Measurements from ENCODE around the gene RAI1.
A peak's percentile ranks its signal among the peaks of the same experiment; 100 is the strongest.
"Not testable (repeated sequence)": the region's sequence is repeated elsewhere in the genome, so short reads cannot be mapped to it uniquely, and the experiment has no call there.

The RAI1 gene

GRCh38 chr17:17663160-17664063 is 17.8 kb upstream of the RAI1 start:
- DNase-seq (ENCODE audit: low read depth, low spot score): peak; percentile 61

DNA sequence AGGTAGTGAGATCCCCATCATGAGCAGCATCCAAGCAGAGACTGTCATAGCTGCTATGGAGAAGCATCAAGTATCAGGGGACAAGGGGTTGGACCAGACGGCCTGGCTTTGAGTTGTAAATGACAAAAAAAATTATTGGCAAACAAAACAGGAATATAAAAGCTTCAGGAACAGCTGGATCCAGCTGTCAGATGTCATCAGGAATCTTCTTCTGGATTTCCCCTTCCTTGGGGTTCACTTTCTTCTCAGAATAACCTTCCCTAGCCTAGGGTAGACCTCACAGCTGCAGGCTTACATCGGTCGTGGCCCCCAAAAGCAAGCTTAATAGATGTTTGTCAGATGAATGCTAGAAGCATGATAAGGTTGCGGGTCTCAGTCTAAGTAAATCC is 17.2 kb upstream of the RAI1 start:
- DNase-seq (ENCODE audit: low read depth, low spot score): no peak

- DNase-seq (ENCODE audit: low read depth, low spot score): no peak
These were observed 16.0 kb upstream of the RAI1 start for GRCh38 chr17:17665255-17665654.

DNA sequence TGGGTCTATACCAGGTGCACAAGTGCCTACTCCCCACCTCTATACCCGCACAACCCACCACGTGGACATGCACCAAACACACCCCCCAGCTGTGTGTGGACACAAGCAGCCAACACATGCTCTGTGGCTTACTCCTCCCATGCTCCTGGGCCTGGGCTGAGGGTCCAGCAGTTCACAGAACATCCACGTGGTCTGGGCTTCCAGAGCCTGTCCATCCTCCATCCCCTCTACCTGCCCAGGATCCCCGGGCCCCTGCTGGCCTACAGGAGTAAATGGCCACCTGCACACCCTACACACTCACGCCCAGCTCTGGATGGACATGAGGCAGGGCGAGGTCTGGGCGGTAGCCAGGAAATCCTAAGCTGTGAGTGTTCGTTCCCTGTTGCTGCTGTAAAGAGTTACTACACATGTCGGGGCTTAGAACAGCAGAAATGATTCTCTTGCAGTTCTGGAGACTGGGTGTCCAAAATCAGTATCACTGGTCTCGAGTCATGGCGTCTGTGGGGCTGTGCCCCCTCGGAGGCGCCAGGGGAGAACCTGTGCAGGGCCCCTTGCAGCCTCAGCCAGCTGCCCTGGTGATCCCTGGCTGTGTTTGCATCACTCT is 15.0 kb upstream of the RAI1 start:
- DNase-seq (ENCODE audit: low read depth, low spot score): no peak

GRCh38 chr17:17667231-17667630 is 14.0 kb upstream of the RAI1 start:
- DNase-seq (ENCODE audit: low read depth, low spot score): no peak

DNA sequence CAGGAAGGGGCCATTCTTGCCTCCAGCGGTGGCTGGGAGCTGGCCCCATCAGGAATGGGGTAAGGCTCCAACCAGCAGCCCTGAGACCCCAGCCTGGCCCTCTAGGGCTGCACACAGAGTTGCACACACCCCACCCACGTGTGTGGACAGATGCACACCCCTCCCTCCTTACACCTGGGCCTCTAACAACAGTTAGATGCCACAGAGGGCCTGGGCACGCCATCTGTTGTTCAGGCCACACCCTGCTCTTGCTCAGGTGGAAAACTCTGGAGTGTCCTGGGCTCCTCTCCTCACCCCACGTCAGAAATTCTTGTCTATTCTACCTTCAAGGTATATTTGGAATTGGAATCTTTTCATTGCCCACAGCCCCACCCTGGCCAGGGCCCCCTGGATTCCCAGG is 13.3 kb upstream of the RAI1 start:
- no peak for DNase-seq (ENCODE audit: low read depth, low spot score)

DNA sequence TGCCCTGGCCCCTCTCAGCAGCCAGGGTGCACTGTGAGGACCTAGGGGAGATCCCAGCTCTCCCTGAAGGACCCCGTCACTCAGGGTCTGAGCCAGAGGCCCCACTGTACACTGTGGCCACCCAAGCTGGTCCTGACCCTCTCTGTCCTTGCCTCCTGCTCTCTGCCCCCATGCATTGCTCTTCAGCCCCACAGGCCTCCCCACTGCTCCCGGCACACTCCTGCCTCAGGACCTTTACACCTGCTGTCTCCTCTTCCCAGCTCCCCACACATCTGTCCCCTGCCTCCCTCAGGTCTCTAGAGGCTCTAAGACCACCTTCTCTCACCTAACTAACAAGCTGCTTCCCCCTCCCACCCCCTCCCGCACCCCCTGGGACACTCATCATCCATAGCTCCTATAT is 12.9 kb upstream of the RAI1 start:
- DNase-seq (ENCODE audit: low read depth, low spot score): no peak

DNA sequence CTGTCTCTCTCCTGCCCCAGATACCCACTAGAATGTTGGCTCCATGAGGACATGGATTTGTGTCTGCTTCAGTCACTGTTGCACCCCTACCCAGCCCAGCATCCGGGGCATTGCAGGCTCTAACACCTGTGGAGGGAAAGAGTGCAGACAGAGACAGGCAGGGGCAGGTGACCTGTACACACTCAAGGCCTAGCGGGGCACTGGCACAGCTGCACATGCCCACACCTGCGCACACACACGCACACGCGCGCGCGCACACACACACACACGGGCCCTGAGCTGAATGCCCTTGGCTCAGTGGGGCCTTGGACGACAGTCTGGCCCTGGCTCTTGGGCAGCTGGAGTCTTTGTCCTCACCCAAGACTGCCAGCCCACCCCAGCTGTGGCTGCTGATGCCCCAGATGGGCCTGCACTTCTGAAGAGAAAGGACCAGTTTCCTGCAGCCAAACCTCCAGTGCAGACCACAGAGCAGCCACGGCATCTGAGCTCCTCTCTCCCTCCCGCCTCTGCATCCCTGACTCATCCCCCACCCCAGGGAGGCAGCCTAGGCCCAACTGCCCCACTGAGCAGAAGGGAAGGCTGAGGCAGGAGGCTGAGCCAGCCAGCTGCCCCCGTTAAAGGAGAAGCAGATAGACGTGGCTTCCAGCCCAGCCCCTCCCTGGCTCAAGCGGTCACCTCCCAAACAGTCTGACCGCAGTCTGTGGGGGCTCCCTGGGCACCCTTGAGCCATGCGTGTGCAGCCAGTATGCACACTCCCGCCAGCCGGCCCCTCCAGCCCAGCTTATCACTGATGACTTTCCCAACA is 12.3 kb upstream of the RAI1 start:
- no peak for DNase-seq (ENCODE audit: low read depth, low spot score)

- no peak for DNase-seq (ENCODE audit: low read depth, low spot score)
These were observed 11.6 kb upstream of the RAI1 start for GRCh38 chr17:17669580-17670235.

- no peak for DNase-seq (ENCODE audit: low read depth, low spot score)
These were observed 10.5 kb upstream of the RAI1 start for GRCh38 chr17:17670701-17671305.

GRCh38 chr17:17671369-17672129 is 9.7 kb upstream of the RAI1 start:
- DNase-seq (ENCODE audit: low read depth, low spot score): no peak

DNA sequence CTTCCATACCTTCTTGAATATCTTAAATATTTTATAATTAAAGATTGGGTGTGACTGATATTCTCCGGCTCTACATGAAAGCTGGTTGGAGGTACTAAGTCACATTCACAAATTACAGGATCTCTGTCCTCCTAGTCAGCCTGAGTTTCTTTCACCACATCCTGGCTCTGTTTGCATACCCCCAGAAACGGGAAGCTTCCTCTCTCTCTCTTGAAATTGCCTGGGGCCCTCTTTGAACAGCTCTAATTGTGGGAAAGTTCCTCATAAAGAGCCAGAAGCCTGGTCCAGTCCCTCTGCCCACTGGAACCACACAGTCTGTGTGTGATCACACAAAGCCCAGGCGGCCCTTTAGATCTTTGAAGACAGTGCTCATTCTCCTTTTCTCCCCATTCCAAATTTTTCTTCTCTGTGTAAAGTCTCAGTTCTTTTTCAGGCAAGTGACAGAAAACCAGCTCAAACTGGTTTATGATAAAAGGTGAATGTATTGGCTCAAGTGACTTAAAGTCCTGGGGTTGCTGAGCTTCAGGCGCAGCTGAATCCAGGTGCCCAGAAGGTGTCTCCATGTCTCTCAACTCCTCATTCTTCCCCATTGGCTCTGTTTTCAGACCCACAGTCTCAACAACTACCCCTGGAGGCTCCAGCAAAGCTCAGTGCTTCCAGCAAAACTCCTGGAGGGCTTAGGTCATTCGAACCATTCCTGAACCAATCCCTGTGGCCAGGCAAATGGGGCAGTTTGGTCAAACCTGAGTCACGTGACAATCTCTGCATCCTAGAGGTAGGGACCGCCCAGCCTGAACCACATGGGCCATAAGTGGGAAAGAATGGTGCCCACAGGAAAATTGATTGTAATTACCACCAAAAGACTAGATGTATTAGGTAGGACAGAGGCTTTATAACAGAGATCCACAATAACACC is 8.5 kb upstream of the RAI1 start:
- DNase-seq (ENCODE audit: low read depth, low spot score): no peak

DNA sequence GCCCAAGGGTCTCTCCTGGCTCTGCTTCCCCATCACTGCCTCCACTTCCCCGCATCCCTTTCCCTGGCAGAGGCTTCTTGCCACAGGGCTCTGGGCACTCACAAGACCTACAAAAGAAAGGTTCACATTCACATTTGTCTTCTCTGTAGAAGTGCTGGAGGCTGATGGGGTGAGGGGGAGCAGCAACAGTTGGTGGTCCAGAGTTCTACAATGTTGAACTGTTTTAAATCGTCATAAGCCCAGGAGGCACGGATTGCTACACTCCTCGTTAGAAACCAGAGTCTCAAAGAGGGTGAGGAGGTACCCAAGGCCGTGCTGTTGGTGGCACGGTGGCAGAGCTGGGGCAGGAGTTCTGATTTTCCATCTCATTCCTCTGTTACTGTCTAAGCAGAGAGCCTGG is 5.8 kb upstream of the RAI1 start:
- DNase-seq (ENCODE audit: low read depth, low spot score): no peak

DNA sequence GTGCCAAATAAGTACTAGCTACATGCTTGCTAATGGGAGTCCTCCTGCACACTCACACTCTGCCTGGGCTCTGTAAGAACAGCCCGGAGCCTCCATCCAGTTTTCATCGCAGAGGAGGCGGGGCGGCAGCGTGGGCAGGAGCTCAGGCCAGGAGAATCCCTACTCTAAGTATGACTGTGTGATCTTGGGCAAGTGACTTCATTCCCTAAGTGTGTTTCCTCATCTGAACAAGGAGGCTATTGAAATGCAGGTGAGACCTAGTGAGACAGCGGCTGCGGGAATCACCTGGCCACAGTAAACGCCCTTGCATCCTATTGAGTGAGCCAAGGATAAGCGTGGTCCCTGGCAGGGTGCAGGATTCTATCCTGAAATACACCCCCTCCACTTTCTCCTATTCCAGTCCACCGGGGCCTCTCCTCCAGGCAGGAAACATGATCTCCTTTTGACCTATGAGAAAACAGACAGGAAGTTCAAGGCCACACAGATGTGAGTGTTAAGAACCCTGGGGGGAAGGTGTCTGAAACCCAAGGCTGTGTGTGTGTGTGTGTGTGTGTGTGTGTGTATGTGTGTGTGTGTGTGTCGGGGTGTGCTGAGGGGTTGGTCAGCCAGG is 5.2 kb upstream of the RAI1 start:
- DNase-seq (ENCODE audit: low read depth, low spot score): no peak

DNA sequence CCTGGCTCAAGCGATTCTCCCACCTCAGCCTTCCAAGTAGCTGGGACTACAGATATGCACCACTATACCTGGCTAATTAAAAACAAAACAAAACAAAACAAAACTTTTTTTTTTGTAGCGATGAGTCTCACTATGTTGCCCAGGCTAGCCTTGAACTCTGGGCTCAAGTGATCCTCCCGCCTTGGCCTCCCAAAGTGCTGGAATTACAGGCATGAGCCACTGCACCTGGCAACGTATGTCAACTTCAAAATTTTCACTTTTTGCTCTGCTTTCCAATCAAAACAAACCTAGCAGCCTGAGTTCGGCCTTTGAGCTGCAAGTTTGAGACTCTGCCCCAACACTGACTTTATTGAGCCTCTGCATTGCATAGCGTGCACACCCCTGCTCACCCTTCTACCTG is 4.5 kb upstream of the RAI1 start:
- no peak for DNase-seq (ENCODE audit: low read depth, low spot score)

- DNase-seq (ENCODE audit: low read depth, low spot score): no peak
These were observed 3.8 kb upstream of the RAI1 start for GRCh38 chr17:17677299-17678040.

GRCh38 chr17:17678063-17678699 is 3.1 kb upstream of the RAI1 start:
- DNase-seq (ENCODE audit: low read depth, low spot score): not testable (repeated sequence)

- DNase-seq (ENCODE audit: low read depth, low spot score): no peak
These were observed 2.0 kb upstream of the RAI1 start for GRCh38 chr17:17679243-17679642.

Data from activated naive CD8-positive, alpha-beta T cell treated with anti-CD3 and anti-CD28 coated beads, Interleukin-2, amount 50 U/mL, for 16 hours (primary cell).